SH-SY5Y (cell line): Measurements from ENCODE around the gene ZBTB7C.

Experiments
- GATA2 ChIP-seq: IDR thresholded peaks from 2 replicates; pipeline ENCODE4 v1.6.1; 2011; ENCODE audit warnings: mild to moderate bottlenecking, low read depth, low read length
- GATA3 ChIP-seq: IDR thresholded peaks from 2 replicates; pipeline ENCODE4 v1.6.1; 2011; ENCODE audit warnings: low read depth, mild to moderate bottlenecking, low read length, moderate library complexity

DNA sequence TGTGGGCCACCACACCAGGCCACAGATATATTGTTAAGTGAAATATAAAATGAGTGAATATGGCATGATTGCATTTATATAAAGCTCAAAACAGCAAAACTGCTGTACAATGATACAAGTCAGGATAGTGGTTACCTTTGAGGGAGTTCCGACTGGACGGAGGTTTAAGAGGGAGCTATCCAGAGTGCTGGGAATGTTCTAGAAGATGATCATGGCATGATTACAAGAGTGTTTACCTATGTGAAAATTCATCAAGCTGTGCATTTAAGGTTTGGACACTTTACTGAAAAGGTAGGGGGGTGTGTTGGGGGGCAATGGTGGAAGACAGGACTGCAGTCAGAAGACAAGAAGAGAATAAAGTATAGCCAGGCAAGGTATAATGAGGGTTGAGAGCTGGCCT, 201.4 kb downstream of the ZBTB7C start:
- TF ChIP-seq GATA2 (no peak), GATA3 (no peak)
